PC-3 (cell line): ENCODE results near the gene KCNK10. TPM values are rescaled to one million over a fixed set of nuclear protein-coding genes. Genes with fewer than 3 reads are reported as not detected.

ENCODE experiments used
- ATAC-seq: fragments of 200-7000 bp; cut with Tn5 transposase; 2 replicates; pipeline ENCODE4 v1.9.1; 2020; ENCODE audit warnings: mild to moderate bottlenecking, moderate library complexity
- BruUV-seq: library from RNA; stranded (reverse); fragments of 400-500 nt; replicated peaks from 2 replicates; lab custom pipeline; 2021; lab: Mats Ljungman, UMichigan
- CTCF ChIA-PET: fragments of 300-600 bp; sonication (Branson Sonifier 250); formaldehyde crosslinking; loops from one replicate; lab custom pipeline; 2022; ENCODE audit warnings: antibody characterized with exemption; lab: Charles Lee
- POLR2A ChIA-PET: fragments of 300-600 bp; sonication (Branson Sonifier 250); formaldehyde crosslinking; loops from one replicate; lab custom pipeline; 2022; ENCODE audit warnings: antibody characterized with exemption; ENCODE audit not compliant: unreplicated experiment; lab: Charles Lee
- DNase-seq: peaks from one replicate; pipeline ENCODE4 v3.0.0-alpha.2; 2015
- H2AFZ ChIP-seq: fragments of 300-600 bp; sonication (generic); 2 replicates; pipeline ENCODE4 v1.6.0; 2016; ENCODE audit warnings: antibody characterized with exemption, low read length
- H3F3A ChIP-seq: fragments of 300-600 bp; sonication (generic); one replicate; pipeline ENCODE4 v1.6.0; 2017; ENCODE audit warnings: antibody characterized with exemption, low read length, control low read depth, mild to moderate bottlenecking; ENCODE audit not compliant: unreplicated experiment
- H3K27ac ChIP-seq: fragments of 300-600 bp; sonication (generic); 2 replicates; pipeline ENCODE4 v1.5.1; 2016; ENCODE audit warnings: mild to moderate bottlenecking, low read length
- H3K27me3 ChIP-seq: fragments of 300-600 bp; sonication (generic); 2 replicates; pipeline ENCODE4 v1.6.1; 2016; ENCODE audit warnings: low read length, mixed read lengths
- H3K36me3 ChIP-seq: fragments of 300-600 bp; sonication (generic); 2 replicates; pipeline ENCODE4 v1.6.1; 2016; ENCODE audit warnings: low read depth, mixed run types, low read length, mixed read lengths
- H3K4me1 ChIP-seq: fragments of 300-600 bp; sonication (generic); 2 replicates; pipeline ENCODE4 v1.5.1; 2016; ENCODE audit warnings: low read length; ENCODE audit not compliant: insufficient read depth
- H3K4me2 ChIP-seq: fragments of 300-600 bp; sonication (generic); 2 replicates; pipeline ENCODE4 v1.6.0; 2016; ENCODE audit warnings: low read length
- H3K4me3 ChIP-seq: fragments of 300-600 bp; sonication (generic); 2 replicates; pipeline ENCODE4 v1.5.1; 2016; ENCODE audit warnings: mild to moderate bottlenecking, low read length, mixed read lengths
- H3K79me2 ChIP-seq: fragments of 300-600 bp; sonication (generic); 2 replicates; pipeline ENCODE4 v1.6.1; 2017; ENCODE audit warnings: low read length, mixed read lengths
- H3K9ac ChIP-seq: fragments of 300-600 bp; sonication (generic); 2 replicates; pipeline ENCODE4 v1.6.0; 2016; ENCODE audit warnings: mild to moderate bottlenecking, low read length
- H3K9me2 ChIP-seq: fragments of 300-600 bp; sonication (generic); replicated peaks from 2 replicates; pipeline ENCODE4 v1.6.1; 2016; ENCODE audit warnings: mixed run types, low read length, mixed read lengths
- H3K9me3 ChIP-seq: fragments of 300-600 bp; sonication (generic); 2 replicates; pipeline ENCODE4 v1.6.1; 2016; ENCODE audit warnings: low read length, mixed read lengths
- H4K20me1 ChIP-seq: fragments of 300-600 bp; sonication (generic); 2 replicates; pipeline ENCODE4 v1.6.1; 2016; ENCODE audit warnings: low read length, mixed read lengths
- EZH2 ChIP-seq: fragments of 300-600 bp; sonication (generic); IDR thresholded peaks from one replicate; pipeline ENCODE4 v1.6.1; 2017; ENCODE audit warnings: antibody characterized with exemption, mild to moderate bottlenecking, low read length; ENCODE audit not compliant: unreplicated experiment
- EZH2phosphoT487 ChIP-seq: fragments of 300-600 bp; sonication (generic); IDR thresholded peaks from 2 replicates; pipeline ENCODE4 v1.6.1; 2018; ENCODE audit warnings: mild to moderate bottlenecking, antibody characterized with exemption, low read length, borderline replicate concordance
- intact Hi-C: fragments of 100-400 bp; cut with micrococcal nuclease; formaldehyde crosslinking; loops from 2 replicates; pipeline ENCODE4 v1.9.0; 2023
- total RNA-seq: library from RNA; depleted of rRNA; stranded (reverse); fragments of >200 nt; gene quantifications from 2 replicates; pipeline ENCODE4 v1.2.3, GENCODE V29; 2014
- TF ChIP-seq, protein P1 (sequence below): fragments of 300-600 bp; sonication (generic); conservative IDR thresholded peaks from 2 replicates; pipeline ENCODE4 v1.5.1; 2017; ENCODE audit warnings: antibody characterized with exemption, low read depth, mild to moderate bottlenecking, low read length

KCNK10 gene
- total RNA-seq, 1 experiment from 2014 or later, result not detected

- DNase-seq (no peak), ATAC-seq (no peak)
- no peak overlapping the region for H2AFZ ChIP-seq
- no peak overlapping the region for H3K4me2 ChIP-seq
- no peaks in the 10 kb centered on the region for H3F3A ChIP-seq
- no peaks in the 10 kb centered on the region for H4K20me1 ChIP-seq
- H3K79me2 ChIP-seq, result no peaks in the 10 kb centered on the region
- H3K9me2 ChIP-seq, result no peaks in the 10 kb centered on the region
- TF ChIP-seq EZH2phosphoT487 (no peak), EZH2 (no peak)
- TF ChIP-seq, protein P1, sequence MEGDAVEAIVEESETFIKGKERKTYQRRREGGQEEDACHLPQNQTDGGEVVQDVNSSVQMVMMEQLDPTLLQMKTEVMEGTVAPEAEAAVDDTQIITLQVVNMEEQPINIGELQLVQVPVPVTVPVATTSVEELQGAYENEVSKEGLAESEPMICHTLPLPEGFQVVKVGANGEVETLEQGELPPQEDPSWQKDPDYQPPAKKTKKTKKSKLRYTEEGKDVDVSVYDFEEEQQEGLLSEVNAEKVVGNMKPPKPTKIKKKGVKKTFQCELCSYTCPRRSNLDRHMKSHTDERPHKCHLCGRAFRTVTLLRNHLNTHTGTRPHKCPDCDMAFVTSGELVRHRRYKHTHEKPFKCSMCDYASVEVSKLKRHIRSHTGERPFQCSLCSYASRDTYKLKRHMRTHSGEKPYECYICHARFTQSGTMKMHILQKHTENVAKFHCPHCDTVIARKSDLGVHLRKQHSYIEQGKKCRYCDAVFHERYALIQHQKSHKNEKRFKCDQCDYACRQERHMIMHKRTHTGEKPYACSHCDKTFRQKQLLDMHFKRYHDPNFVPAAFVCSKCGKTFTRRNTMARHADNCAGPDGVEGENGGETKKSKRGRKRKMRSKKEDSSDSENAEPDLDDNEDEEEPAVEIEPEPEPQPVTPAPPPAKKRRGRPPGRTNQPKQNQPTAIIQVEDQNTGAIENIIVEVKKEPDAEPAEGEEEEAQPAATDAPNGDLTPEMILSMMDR, result no peak
- H3K27me3 ChIP-seq, result peaks cover 32% of the 10 kb centered on the region
- ChIA-PET CTCF (no interaction called here), POLR2A (no interaction called here)
- H3K9ac ChIP-seq, result no peak overlapping the region
- no peak overlapping the region for H3K27ac ChIP-seq
- no peak overlapping the region for H3K4me3 ChIP-seq
- peaks cover 3% of the 10 kb centered on the region; the same call in 1 of the 2 replicates for H3K4me1 ChIP-seq
- H3K36me3 ChIP-seq, result no peaks in the 10 kb centered on the region
- BruUV-seq, result no TSS peak
- H3K9me3 ChIP-seq, result no peaks in the 10 kb centered on the region
- intact Hi-C loops, result no loop called here
These were observed 126.1 kb downstream of the KCNK10 start for GRCh38 chr14:88196925-88197324.

GRCh38 chr14:88196116-88196890, 126.8 kb downstream of the KCNK10 start:
- ChIA-PET CTCF (no interaction called here), POLR2A (no interaction called here)
- no peaks in the 10 kb centered on the region for H4K20me1 ChIP-seq
- no peaks in the 10 kb centered on the region for H3K79me2 ChIP-seq
- intact Hi-C loops, result no loop called here
- BruUV-seq, result no TSS peak
- H3K27ac ChIP-seq, result no peak overlapping the region
- H3K4me2 ChIP-seq, result no peak overlapping the region
- DNase-seq (no peak), ATAC-seq (no peak)
- no peaks in the 10 kb centered on the region for H3F3A ChIP-seq
- TF ChIP-seq EZH2phosphoT487, result no peak
- TF ChIP-seq, protein P1, result no peak
- TF ChIP-seq EZH2, result no peak
- no peaks in the 10 kb centered on the region for H3K9me2 ChIP-seq
- H3K9me3 ChIP-seq, result no peaks in the 10 kb centered on the region
- H3K36me3 ChIP-seq, result no peaks in the 10 kb centered on the region
- H3K9ac ChIP-seq, result no peak overlapping the region
- H3K4me3 ChIP-seq, result no peak overlapping the region
- H2AFZ ChIP-seq, result no peak overlapping the region
- peaks cover 32% of the 10 kb centered on the region for H3K27me3 ChIP-seq
- peaks cover 3% of the 10 kb centered on the region; the same call in 1 of the 2 replicates for H3K4me1 ChIP-seq

- intact Hi-C loops, result no loop called here
- no TSS peak for BruUV-seq
These were observed 127.4 kb downstream of the KCNK10 start for GRCh38 chr14:88195676-88196075.

More at GRCh38 chr14:88195676-88196075, 127.4 kb downstream of the KCNK10 start:
- H3K36me3 ChIP-seq, result no peaks in the 10 kb centered on the region
- no peak for ATAC-seq
- H4K20me1 ChIP-seq, result no peaks in the 10 kb centered on the region
- TF ChIP-seq EZH2, result no peak
- no peak for TF ChIP-seq EZH2phosphoT487
- TF ChIP-seq, protein P1, result no peak
- H3K4me1 ChIP-seq, result no peaks in the 10 kb centered on the region
- POLR2A ChIA-PET, result no interaction called here
- H3K79me2 ChIP-seq, result no peaks in the 10 kb centered on the region
- H3K9ac ChIP-seq, result no peak overlapping the region
- no peak overlapping the region for H3K4me2 ChIP-seq
- no peaks in the 10 kb centered on the region for H3K9me3 ChIP-seq
- peaks cover 32% of the 10 kb centered on the region for H3K27me3 ChIP-seq
- CTCF ChIA-PET, result no interaction called here
- no peak overlapping the region for H2AFZ ChIP-seq
- H3K4me3 ChIP-seq, result no peak overlapping the region
- no peaks in the 10 kb centered on the region for H3K9me2 ChIP-seq
- H3K27ac ChIP-seq, result no peak overlapping the region
- no peaks in the 10 kb centered on the region for H3F3A ChIP-seq
- DNase-seq, result no peak
